ENCODE results near the gene NPAS3.
A peak's percentile ranks its signal among the peaks of the same experiment; 100 is the strongest.

Gene NPAS3

DNA sequence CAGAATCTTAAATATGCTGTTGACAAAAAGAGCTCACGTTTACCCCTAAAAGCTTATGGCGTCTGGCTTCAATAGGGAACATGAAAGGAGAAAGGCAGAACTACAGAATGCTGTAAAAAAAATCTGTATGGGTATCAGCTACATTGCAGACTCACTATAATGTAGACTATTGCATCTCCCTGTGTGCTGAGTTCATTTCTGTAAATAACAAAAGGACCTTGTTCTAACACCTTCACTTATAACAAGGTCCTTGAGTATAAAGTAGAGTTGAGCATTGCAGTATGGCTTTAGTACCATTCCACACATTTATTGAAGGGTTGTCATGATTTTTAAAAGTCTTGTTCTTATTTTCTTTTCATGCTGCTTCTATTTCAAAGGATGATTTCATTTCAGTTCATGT, 165.3 kb downstream of the NPAS3 start:
- no peak for TF ChIP-seq CTCF (conservative IDR thresholded peaks at IDR 0.05; ENCODE audit: control insufficient read depth, insufficient read depth, low read depth, low read length)
- no peak overlapping the region for H3K4me3 ChIP-seq (ENCODE audit: control insufficient read depth, low read depth, low read length)
- no peak for DNase-seq (ENCODE audit: low read depth)

- H3K4me3 ChIP-seq (ENCODE audit: control insufficient read depth, low read depth, low read length), result no peak overlapping the region
- TF ChIP-seq CTCF (conservative IDR thresholded peaks at IDR 0.05; ENCODE audit: control insufficient read depth, insufficient read depth, low read depth, low read length), result no peak
- DNase-seq (ENCODE audit: low read depth), result no peak
Observed at GRCh38 chr14:33110737-33111443, 172.2 kb downstream of the NPAS3 start.

- no peak for TF ChIP-seq CTCF (conservative IDR thresholded peaks at IDR 0.05; ENCODE audit: control insufficient read depth, insufficient read depth, low read depth, low read length)
- DNase-seq (ENCODE audit: low read depth), result peak; percentile 62
- H3K4me3 ChIP-seq (ENCODE audit: control insufficient read depth, low read depth, low read length), result no peak overlapping the region
Observed at GRCh38 chr14:33114331-33114730, 175.7 kb downstream of the NPAS3 start.

- no peak for TF ChIP-seq CTCF (conservative IDR thresholded peaks at IDR 0.05; ENCODE audit: control insufficient read depth, insufficient read depth, low read depth, low read length)
- no peak overlapping the region for H3K4me3 ChIP-seq (ENCODE audit: control insufficient read depth, low read depth, low read length)
- no peak for DNase-seq (ENCODE audit: low read depth)
Observed at GRCh38 chr14:33118668-33119067, 180.0 kb downstream of the NPAS3 start.

DNA sequence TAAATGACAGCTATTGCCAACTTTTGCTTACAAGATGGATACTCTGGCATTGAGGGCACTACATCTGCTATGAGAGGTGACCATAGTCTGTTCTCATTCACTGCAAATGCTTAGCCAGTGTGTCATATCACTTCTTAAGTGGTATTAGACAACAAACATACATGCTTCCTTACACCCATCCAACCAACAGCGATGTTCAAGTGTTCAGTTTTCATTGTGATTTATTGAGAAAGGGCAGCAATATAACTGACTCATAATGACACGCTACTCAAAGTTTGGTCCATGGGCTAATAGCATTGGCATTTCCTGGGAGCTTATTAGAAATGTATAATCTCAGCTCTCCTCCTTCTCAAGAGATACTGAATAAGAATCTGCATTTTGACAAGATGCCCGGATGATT, 181.7 kb downstream of the NPAS3 start:
- peak; percentile 94 for DNase-seq (ENCODE audit: low read depth)
- TF ChIP-seq CTCF (conservative IDR thresholded peaks at IDR 0.05; ENCODE audit: control insufficient read depth, insufficient read depth, low read depth, low read length), result no peak
- H3K4me3 ChIP-seq (ENCODE audit: control insufficient read depth, low read depth, low read length), result no peak overlapping the region

GRCh38 chr14:33120966-33121365, 182.3 kb downstream of the NPAS3 start:
- no peak overlapping the region for H3K4me3 ChIP-seq (ENCODE audit: control insufficient read depth, low read depth, low read length)
- peak; percentile 82 for DNase-seq (ENCODE audit: low read depth)
- TF ChIP-seq CTCF (conservative IDR thresholded peaks at IDR 0.05; ENCODE audit: control insufficient read depth, insufficient read depth, low read depth, low read length), result no peak

- no peak overlapping the region for H3K4me3 ChIP-seq (ENCODE audit: control insufficient read depth, low read depth, low read length)
- no peak for DNase-seq (ENCODE audit: low read depth)
- no peak for TF ChIP-seq CTCF (conservative IDR thresholded peaks at IDR 0.05; ENCODE audit: control insufficient read depth, insufficient read depth, low read depth, low read length)
Observed at GRCh38 chr14:33123281-33123680, 184.6 kb downstream of the NPAS3 start.

Data from fibroblast of mammary gland (primary cell).